Upper lobe of left lung (tissue), 6 donors: Measurements from ENCODE around the gene DGKQ. TPM values are rescaled to one million over a fixed set of nuclear protein-coding genes. Genes with fewer than 3 reads are reported as not detected.

ENCODE experiments used
- ATAC-seq, 2 donors: fragments of 200-7000 bp; cut with Tn5 transposase; one replicate each; pipeline ENCODE4 v1.9.1; 2022; ENCODE audit warnings: mild to moderate bottlenecking in 2 of 2, moderate library complexity in 2 of 2; ENCODE audit not compliant: low FRiP score in 2 of 2
- DNase-seq, 2 donors: peaks; one replicate each; pipeline ENCODE4 v3.0.0-alpha.2; 2019 to 2020
- H3K27ac ChIP-seq, 4 donors: fragments of 200-600 bp; sonication (generic); one replicate each; pipeline ENCODE4 v1.5.1; 2016 to 2019
- H3K27me3 ChIP-seq, 4 donors: fragments of 200-600 bp; sonication (generic); one replicate each; pipeline ENCODE4 v1.5.1; 2017 to 2019
- H3K36me3 ChIP-seq, 4 donors: fragments of 200-600 bp; sonication (generic); one replicate each; pipeline ENCODE4 v1.5.1; 2016 to 2019
- H3K4me1 ChIP-seq, 4 donors: fragments of 200-600 bp; sonication (generic); one replicate each; pipeline ENCODE4 v1.5.1; 2018 to 2019
- H3K4me3 ChIP-seq, 4 donors: fragments of 200-600 bp; sonication (generic); one replicate each; pipeline ENCODE4 v1.5.1; 2017 to 2019; ENCODE audit warnings: mild to moderate bottlenecking in 2 of 4, moderate library complexity in 1 of 4
- H3K9me3 ChIP-seq, 4 donors: fragments of 200-600 bp; sonication (generic); one replicate each; pipeline ENCODE4 v1.5.1; 2018 to 2019
- EP300 ChIP-seq, 4 donors: sonication (generic); formaldehyde crosslinking; IDR thresholded peaks; one replicate each; pipeline ENCODE4 v1.5.1; 2017; ENCODE audit warnings: antibody characterized with exemption in 4 of 4, control low read depth in 2 of 4
- POLR2A ChIP-seq, 4 donors: fragments of 450-650 bp; IDR thresholded peaks; one replicate each; pipeline ENCODE4 v1.5.1; 2016 to 2017; ENCODE audit warnings: antibody characterized with exemption in 4 of 4, mild to moderate bottlenecking in 2 of 4
- POLR2AphosphoS5 ChIP-seq, 2 donors: sonication (generic); formaldehyde crosslinking; IDR thresholded peaks; one replicate each; pipeline ENCODE4 v1.5.1; 2017; ENCODE audit warnings: antibody characterized with exemption in 2 of 2
- WGBS, 2 donors: methylation state at CpG; one replicate each; pipeline ENCODE4 v1.1.5; 2017 to 2018; 5-methylcytosine and 5-hydroxymethylcytosine counted together
- total RNA-seq, 6 donors: library from RNA; depleted of rRNA in 4 of 6; stranded (reverse); fragments of >200 nt in 4 of 6; gene quantifications; one replicate each; pipeline versions ENCODE4 v1.1.0 to v1.2.1, GENCODE V29; 2016 to 2021
- TF ChIP-seq, protein P1 (sequence below), 6 experiments: fragments of 450-650 bp in 4 of 6; fragments of 200-600 bp in 2 of 6; sonication (generic) in 2 of 6; IDR thresholded peaks; one replicate each; pipeline ENCODE4 v1.5.1; 2016 to 2019; ENCODE audit warnings: antibody characterized with exemption in 6 of 6
- donor health status: DM: no; HTN: no; CAD: no; lungs with moderate emphysema.
- donor health status: DM: no; HTN: yes; CAD: no; lungs with severe emphysema.

The DGKQ gene
- total RNA-seq, 6 donors from 2014 or later, result 10.7 to 36.7 (median 17.5) TPM

GRCh38 chr4:961351-962230, 11.8 kb downstream of the DGKQ start:
- Histone ChIP-seq H3K4me3 (no peak overlapping the region), H3K36me3 (peaks cover 0 to 81% (median 55%) of the 10 kb centered on the region in 4 donors), H3K4me1 (no peaks in the 10 kb centered on the region), H3K27ac (no peak overlapping the region), H3K27me3 (no peaks in the 10 kb centered on the region), H3K9me3 (no peaks in the 10 kb centered on the region)
- WGBS, 2 donors, result 87 to 95% methylated on average over 3 to 41 of the region's 52 CpGs
- DNase-seq, result peak in 1 of 2 donors; percentile 83
- ATAC-seq, result no peak
- TF ChIP-seq EP300 (IDR thresholded peaks at IDR 0.05) (no peak), POLR2A (IDR thresholded peaks at IDR 0.05) (no peak), POLR2AphosphoS5 (IDR thresholded peaks at IDR 0.05) (no peak)
- TF ChIP-seq, protein P1, sequence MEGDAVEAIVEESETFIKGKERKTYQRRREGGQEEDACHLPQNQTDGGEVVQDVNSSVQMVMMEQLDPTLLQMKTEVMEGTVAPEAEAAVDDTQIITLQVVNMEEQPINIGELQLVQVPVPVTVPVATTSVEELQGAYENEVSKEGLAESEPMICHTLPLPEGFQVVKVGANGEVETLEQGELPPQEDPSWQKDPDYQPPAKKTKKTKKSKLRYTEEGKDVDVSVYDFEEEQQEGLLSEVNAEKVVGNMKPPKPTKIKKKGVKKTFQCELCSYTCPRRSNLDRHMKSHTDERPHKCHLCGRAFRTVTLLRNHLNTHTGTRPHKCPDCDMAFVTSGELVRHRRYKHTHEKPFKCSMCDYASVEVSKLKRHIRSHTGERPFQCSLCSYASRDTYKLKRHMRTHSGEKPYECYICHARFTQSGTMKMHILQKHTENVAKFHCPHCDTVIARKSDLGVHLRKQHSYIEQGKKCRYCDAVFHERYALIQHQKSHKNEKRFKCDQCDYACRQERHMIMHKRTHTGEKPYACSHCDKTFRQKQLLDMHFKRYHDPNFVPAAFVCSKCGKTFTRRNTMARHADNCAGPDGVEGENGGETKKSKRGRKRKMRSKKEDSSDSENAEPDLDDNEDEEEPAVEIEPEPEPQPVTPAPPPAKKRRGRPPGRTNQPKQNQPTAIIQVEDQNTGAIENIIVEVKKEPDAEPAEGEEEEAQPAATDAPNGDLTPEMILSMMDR (IDR thresholded peaks at IDR 0.05), result no peak

DNA sequence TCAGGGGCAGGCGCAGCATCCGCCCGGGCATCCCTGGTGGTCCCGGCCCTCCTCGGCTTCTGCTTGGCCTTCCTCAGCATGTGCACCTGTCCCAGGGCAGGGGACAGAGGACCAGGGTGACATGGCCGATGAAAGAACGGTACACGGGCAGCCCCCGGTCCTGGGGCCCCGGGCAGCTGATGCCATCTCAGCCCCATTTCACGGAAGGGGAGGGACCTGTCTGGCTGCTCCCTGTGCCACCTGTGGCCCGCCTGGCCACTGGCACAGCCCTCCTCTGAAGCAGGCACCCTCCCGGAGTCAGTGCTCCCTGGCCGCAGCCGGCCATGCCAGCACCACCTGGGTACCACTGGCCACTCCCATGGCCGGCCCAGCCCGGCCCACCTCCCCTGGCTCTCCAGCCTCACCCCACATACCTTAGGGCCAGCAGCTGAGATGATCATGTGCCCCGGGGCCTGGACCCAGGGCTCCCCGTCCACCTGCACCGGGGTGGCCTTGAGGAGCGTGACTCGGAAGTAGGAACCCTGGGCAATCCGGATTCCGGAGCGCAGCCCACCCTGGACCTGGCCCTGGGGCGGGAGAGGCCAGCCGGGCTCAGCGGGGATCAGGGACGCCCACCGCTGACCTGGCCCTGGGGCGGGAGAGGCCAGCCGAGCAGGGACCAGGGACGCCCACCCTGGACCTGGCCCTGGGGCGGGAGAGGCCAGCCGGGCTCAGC, 12.6 kb downstream of the DGKQ start:
- Histone ChIP-seq H3K4me1 (no peaks in the 10 kb centered on the region), H3K4me3 (no peak overlapping the region), H3K36me3 (peaks cover 0 to 79% (median 54%) of the 10 kb centered on the region in 4 donors), H3K27me3 (no peaks in the 10 kb centered on the region), H3K9me3 (no peaks in the 10 kb centered on the region), H3K27ac (no peak overlapping the region)
- ATAC-seq (no peak), DNase-seq (peak in 1 of 2 donors; percentile 81)
- TF ChIP-seq EP300 (IDR thresholded peaks at IDR 0.05), result no peak
- TF ChIP-seq, protein P1 (IDR thresholded peaks at IDR 0.05), result no peak
- 94 to 100% methylated on average over 1 to 23 of the region's 35 CpGs for WGBS, 2 donors

DNA sequence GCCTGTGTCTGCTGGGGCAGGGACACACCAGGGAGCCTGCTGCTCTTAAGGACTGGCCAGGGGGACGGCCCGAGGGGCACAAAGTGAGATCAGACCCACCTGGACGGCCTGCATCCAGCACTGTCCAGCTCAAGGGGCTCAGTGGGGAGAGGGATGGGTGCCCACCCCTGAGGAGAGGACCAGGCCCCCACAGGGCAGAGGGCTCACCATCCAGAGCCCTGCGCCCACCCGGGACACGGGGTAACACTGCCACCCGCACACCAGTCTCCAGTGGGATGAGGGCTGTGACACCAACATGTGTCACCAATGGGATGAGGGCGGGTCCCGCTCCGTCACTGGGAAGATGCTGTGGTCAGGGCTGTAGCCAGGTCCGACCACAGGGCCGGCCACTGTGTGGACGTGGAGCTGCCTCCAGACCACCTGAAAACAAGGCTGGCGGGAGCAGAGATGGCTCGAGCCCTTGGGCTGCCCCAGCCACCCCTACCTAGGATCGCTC, 13.2 kb downstream of the DGKQ start:
- Histone ChIP-seq H3K36me3 (peaks cover 0 to 79% (median 54%) of the 10 kb centered on the region in 4 donors), H3K4me1 (no peaks in the 10 kb centered on the region), H3K27ac (no peak overlapping the region), H3K9me3 (no peaks in the 10 kb centered on the region), H3K27me3 (no peaks in the 10 kb centered on the region), H3K4me3 (no peak overlapping the region)
- 80 to 91% methylated on average over 1 to 16 of the region's 16 CpGs for WGBS, 2 donors
- DNase-seq, result peak in 1 of 2 donors; percentile 64
- no peak for TF ChIP-seq EP300 (IDR thresholded peaks at IDR 0.05)
- no peak for TF ChIP-seq POLR2A (IDR thresholded peaks at IDR 0.05)
- no peak for TF ChIP-seq POLR2AphosphoS5 (IDR thresholded peaks at IDR 0.05)
- TF ChIP-seq, protein P1 (IDR thresholded peaks at IDR 0.05), result no peak
- ATAC-seq, result no peak

DNA sequence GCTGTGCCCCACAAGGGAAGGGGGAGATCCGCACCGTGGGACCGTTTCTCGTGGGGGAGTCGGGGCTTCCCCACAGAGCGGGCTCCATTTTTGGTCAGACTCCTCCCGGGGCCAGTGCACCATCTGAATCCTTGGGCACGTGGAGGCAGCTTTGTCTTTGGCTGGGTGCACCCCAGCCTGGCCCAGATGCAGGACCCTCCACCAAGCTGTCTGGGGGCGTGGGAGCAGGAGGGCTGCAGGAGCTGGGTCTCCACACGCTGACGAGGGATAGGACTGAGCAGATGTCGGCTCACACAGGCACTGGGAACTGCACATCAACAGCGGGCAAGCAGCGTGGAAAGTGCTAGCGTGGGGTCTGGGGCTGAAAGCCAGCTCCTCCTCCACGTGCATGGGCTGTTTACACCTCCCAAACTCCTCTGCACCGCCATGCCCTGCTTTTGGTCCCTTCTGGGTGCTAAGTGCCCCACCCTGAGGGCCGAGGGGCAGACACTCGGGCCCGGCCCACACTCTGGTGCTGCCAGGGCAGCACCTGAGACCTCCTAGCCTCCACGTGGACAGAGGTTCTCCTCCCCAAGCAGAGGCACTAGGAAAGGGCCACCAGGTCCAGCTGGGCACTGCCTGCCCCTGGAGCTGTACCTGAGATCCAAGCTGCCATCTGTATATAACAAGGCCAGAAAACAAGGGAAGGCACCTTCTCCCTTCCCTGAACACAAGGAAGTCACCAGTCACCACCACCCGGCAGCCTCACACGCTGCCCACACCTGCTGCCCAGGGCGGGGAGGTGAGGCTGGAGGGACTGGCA, 13.8 kb downstream of the DGKQ start:
- no peak for ATAC-seq
- DNase-seq, result peak in 1 of 2 donors; percentile 67
- TF ChIP-seq POLR2A (IDR thresholded peaks at IDR 0.05) (no peak), EP300 (IDR thresholded peaks at IDR 0.05) (no peak), POLR2AphosphoS5 (IDR thresholded peaks at IDR 0.05) (no peak)
- TF ChIP-seq, protein P1 (IDR thresholded peaks at IDR 0.05), result no peak
- 86 to 92% methylated on average over 18 to 22 of the region's 24 CpGs for WGBS, 2 donors
- Histone ChIP-seq H3K27me3 (no peaks in the 10 kb centered on the region), H3K9me3 (no peaks in the 10 kb centered on the region), H3K4me3 (no peak overlapping the region), H3K27ac (no peak overlapping the region), H3K36me3 (peaks cover 0 to 79% (median 50%) of the 10 kb centered on the region in 4 donors), H3K4me1 (no peaks in the 10 kb centered on the region)
